Body of pancreas (tissue), 4 donors: ENCODE results near the gene ZFAND3.

ENCODE experiments used
- CTCF ChIP-seq, 7 experiments: fragments of 450-650 bp in 4 of 7; fragments of 200-600 bp in 3 of 7; sonication (generic) in 3 of 7; IDR thresholded peaks; one replicate each; pipeline ENCODE4 v1.5.1; 2016 to 2019; ENCODE audit warnings: antibody characterized with exemption in 7 of 7
- POLR2A ChIP-seq, 3 donors: fragments of 450-650 bp; IDR thresholded peaks; one replicate each; pipeline ENCODE4 v1.6.1; 2016; ENCODE audit warnings: antibody characterized with exemption in 3 of 3, mild to moderate bottlenecking in 2 of 3

- TF ChIP-seq CTCF (IDR thresholded peaks at IDR 0.05): no peak
- no peak for TF ChIP-seq POLR2A (IDR thresholded peaks at IDR 0.05)
Observed at GRCh38 chr6:37998366-37998765, 178.8 kb downstream of the ZFAND3 start.
